ENCODE results near the gene AKAP11.

The AKAP11 gene

DNA sequence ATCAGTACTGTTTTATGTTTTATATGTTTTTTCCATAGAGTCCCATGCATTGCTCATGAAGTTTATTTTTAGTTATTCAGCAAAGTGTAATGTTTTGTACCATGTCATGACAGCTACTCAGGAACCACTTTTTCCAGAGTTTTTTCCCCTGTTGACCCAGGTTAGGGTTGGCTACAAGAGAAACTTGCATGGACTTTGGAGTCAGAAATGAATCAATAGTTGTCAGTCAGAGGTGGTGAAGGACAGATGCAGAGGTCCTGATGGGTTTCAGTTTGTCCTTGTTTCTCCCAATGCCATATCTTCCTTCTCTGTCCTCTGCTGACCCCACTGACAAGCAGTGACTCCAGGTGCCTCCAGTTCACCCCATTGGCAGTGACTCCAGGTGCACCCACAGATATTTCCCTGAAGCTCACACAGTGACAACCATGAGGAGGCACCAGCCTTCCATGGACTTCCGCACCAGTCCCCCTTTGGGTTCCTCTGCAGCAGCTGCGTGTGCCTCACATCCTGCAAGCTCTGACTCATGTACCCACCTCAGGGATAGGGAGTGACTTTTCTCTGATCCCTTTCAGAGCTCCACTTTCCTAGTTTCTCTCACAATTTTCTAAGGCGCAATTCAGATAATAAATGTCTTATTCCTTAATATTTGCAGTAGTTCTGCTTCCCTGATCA lies 92.1 kb downstream of the AKAP11 start:
- H3K27ac ChIP-seq, result no peak overlapping the region
- TF ChIP-seq ZFX (IDR thresholded peaks at IDR 0.05; ENCODE audit: borderline replicate concordance), result no peak
- TF ChIP-seq, protein P1, sequence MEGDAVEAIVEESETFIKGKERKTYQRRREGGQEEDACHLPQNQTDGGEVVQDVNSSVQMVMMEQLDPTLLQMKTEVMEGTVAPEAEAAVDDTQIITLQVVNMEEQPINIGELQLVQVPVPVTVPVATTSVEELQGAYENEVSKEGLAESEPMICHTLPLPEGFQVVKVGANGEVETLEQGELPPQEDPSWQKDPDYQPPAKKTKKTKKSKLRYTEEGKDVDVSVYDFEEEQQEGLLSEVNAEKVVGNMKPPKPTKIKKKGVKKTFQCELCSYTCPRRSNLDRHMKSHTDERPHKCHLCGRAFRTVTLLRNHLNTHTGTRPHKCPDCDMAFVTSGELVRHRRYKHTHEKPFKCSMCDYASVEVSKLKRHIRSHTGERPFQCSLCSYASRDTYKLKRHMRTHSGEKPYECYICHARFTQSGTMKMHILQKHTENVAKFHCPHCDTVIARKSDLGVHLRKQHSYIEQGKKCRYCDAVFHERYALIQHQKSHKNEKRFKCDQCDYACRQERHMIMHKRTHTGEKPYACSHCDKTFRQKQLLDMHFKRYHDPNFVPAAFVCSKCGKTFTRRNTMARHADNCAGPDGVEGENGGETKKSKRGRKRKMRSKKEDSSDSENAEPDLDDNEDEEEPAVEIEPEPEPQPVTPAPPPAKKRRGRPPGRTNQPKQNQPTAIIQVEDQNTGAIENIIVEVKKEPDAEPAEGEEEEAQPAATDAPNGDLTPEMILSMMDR (IDR thresholded peaks at IDR 0.05), result no peak

GRCh38 chr13:42364613-42365000 lies 92.7 kb downstream of the AKAP11 start:
- TF ChIP-seq ZFX (IDR thresholded peaks at IDR 0.05; ENCODE audit: borderline replicate concordance), result no peak
- TF ChIP-seq, protein P1 (IDR thresholded peaks at IDR 0.05), result no peak
- H3K27ac ChIP-seq, result no peak overlapping the region

DNA sequence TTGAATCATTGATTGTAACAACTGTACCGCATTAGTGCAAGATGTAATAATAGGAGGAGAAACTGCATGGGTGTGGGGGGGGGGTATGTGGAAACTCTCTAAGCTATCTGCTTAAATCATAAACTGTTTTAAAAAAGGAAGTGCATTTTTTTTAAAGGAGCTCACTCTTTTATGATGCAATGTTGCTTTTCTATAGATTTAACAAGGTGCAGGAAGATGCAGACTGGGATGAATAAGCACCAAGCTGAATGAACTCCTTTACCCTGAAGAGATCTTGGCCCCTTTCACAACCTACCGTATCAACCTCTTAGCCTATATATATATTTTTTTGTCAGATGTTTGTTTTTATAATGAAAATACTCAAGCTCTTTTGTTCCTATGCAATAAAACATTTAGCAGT lies 95.9 kb downstream of the AKAP11 start:
- H3K27ac ChIP-seq, result no peak overlapping the region
- TF ChIP-seq, protein P1 (IDR thresholded peaks at IDR 0.05), result no peak
- TF ChIP-seq ZFX (IDR thresholded peaks at IDR 0.05; ENCODE audit: borderline replicate concordance), result no peak

DNA sequence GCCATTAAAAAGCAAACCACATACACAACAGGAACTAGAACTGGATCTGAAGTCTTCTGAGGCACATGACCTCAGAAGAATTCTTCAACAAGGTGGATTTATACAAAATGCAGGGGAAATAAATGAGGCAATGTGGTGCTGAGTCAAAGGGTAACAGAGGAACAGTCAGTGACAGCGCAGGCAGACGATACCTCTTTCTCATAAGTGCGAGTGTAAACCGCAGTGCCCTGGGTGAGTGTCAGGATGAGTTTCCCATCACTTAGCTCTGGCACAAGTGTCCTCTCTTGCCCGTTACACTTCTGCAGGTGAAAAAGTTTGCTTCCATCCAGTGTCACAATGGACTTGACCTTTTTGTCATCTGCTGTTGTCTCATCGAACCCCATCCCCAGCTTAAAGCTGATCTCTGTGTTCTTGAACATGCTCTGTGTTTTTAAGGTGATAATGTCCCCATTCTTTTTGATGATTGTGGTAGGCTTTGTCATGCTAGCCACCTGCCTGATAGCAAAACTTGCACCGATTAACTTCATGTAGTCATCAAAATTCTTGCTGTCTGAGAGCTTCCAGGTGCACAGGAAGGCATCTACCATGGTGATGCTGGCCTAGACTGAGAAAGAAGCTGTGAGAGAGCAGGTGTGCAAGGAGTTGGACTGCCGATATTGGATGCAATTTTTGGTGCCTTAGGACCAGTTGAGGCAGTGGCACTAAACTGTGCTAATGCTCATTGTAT lies 97.3 kb downstream of the AKAP11 start:
- TF ChIP-seq ZFX (IDR thresholded peaks at IDR 0.05; ENCODE audit: borderline replicate concordance), result no peak
- TF ChIP-seq, protein P1 (IDR thresholded peaks at IDR 0.05), result no peak
- no peak overlapping the region for H3K27ac ChIP-seq

DNA sequence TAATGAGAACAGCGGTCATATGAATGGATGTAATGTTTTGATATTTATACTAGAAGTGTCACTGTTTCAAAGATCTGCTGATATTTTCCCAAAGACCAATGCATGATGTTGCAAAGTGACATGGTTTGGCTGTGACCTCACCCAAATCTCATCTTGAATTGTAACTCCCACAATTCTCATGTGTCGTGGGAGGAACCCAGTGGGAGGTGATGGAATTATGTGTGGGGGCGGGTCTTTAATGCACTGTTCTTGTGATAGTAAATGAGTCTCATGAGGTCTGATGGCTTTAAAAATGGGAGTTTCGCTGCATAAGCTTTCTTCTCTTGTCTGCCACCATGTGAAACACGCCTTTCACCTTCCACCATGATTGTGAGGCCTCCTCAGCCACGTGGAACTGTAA lies 98.3 kb downstream of the AKAP11 start:
- no peak overlapping the region for H3K27ac ChIP-seq
- TF ChIP-seq, protein P1 (IDR thresholded peaks at IDR 0.05), result no peak
- TF ChIP-seq ZFX (IDR thresholded peaks at IDR 0.05; ENCODE audit: borderline replicate concordance), result no peak

All from 22Rv1 (cell line).